ENCODE data around the gene PRRG2.

GRCh38 chr19:49538643-49539042 lies 42.5 kb upstream of the PRRG2 start:
- TF ChIP-seq YY1 (IDR thresholded peaks at IDR 0.05; ENCODE audit: low read depth) = no peak
- TF ChIP-seq TAF1 (IDR thresholded peaks at IDR 0.05; ENCODE audit: low read depth) = no peak
- TF ChIP-seq RAD21 (IDR thresholded peaks at IDR 0.05; ENCODE audit: low read depth) = no peak
- no peak for TF ChIP-seq EP300 (IDR thresholded peaks at IDR 0.05; ENCODE audit: borderline replicate concordance)
- peak; percentile 58 for TF ChIP-seq REST (IDR thresholded peaks at IDR 0.05; ENCODE audit: low read depth)
